GM21515 (cell line): Measurements from ENCODE around the gene TCP11L1.
"Not testable (repeated sequence)": the region's sequence is repeated elsewhere in the genome, so short reads cannot be mapped to it uniquely, and the experiment has no call there.

ENCODE experiments used
- ATAC-seq: cut with Tn5 transposase; IDR thresholded peaks from one replicate; pipeline ENCODE4 v1.9.1; 2021; ENCODE audit not compliant: unreplicated experiment

TCP11L1 gene

GRCh38 chr11:33028537-33028914 is 10.8 kb upstream of the TCP11L1 start:
- no peak for ATAC-seq

GRCh38 chr11:33029218-33029617 is 10.2 kb upstream of the TCP11L1 start:
- ATAC-seq: not testable (repeated sequence)

- no peak for ATAC-seq
These were observed 5.9 kb upstream of the TCP11L1 start for GRCh38 chr11:33033493-33033892.

- ATAC-seq: no peak
These were observed 4.4 kb upstream of the TCP11L1 start for GRCh38 chr11:33035011-33035410.

- peak; percentile 11 for ATAC-seq
These were observed 875 bp downstream of the TCP11L1 start for GRCh38 chr11:33040033-33040861.

- ATAC-seq: no peak
These were observed 1.6 kb downstream of the TCP11L1 start for GRCh38 chr11:33040862-33041453.

- no peak for ATAC-seq
These were observed 4.0 kb downstream of the TCP11L1 start for GRCh38 chr11:33043221-33043830.

- ATAC-seq: no peak
These were observed 4.9 kb downstream of the TCP11L1 start for GRCh38 chr11:33044285-33044756.

GRCh38 chr11:33045551-33046255 is 6.3 kb downstream of the TCP11L1 start:
- ATAC-seq: no peak

- not testable (repeated sequence) for ATAC-seq
These were observed 9.3 kb downstream of the TCP11L1 start for GRCh38 chr11:33048701-33049100.

- ATAC-seq: not testable (repeated sequence)
These were observed 10.4 kb downstream of the TCP11L1 start for GRCh38 chr11:33049565-33050408.

GRCh38 chr11:33052231-33052630 is 12.9 kb downstream of the TCP11L1 start:
- ATAC-seq: no peak

- no peak for ATAC-seq
These were observed 16.0 kb downstream of the TCP11L1 start for GRCh38 chr11:33055375-33055774.

- ATAC-seq: no peak
These were observed 17.9 kb downstream of the TCP11L1 start for GRCh38 chr11:33057284-33057683.

GRCh38 chr11:33059331-33060007 is 20.1 kb downstream of the TCP11L1 start:
- ATAC-seq: no peak

- ATAC-seq: no peak
These were observed 20.9 kb downstream of the TCP11L1 start for GRCh38 chr11:33060271-33060670.

GRCh38 chr11:33062137-33062536 is 22.8 kb downstream of the TCP11L1 start:
- ATAC-seq: no peak

GRCh38 chr11:33063326-33063881 is 24.0 kb downstream of the TCP11L1 start:
- peak; percentile 40 for ATAC-seq

- no peak for ATAC-seq
These were observed 24.9 kb downstream of the TCP11L1 start for GRCh38 chr11:33064033-33064825.
